CD14-positive monocyte (primary cell): ENCODE data around the gene LRRC45. TPM values are rescaled to one million over a fixed set of nuclear protein-coding genes. Genes with fewer than 3 reads are reported as not detected.

ENCODE experiments used
- DNase-seq, 3 donors: peaks; one replicate each; pipeline ENCODE4 v3.0.0-alpha.2; 2011 to 2022
- H2AFZ ChIP-seq: 2 replicates; pipeline ENCODE4 v1.6.0; 2012; ENCODE audit warnings: mild to moderate bottlenecking, low read depth, low read length, inconsistent platforms; ENCODE audit not compliant: insufficient read depth, poor library complexity, severe bottlenecking
- H3K27ac ChIP-seq, 2 donors: 1 replicate in 1 of 2; 2 replicates in 1 of 2; pipeline ENCODE4 v1.5.1; 2012 to 2013; ENCODE audit warnings: low read length in 2 of 2, control low read depth in 1 of 2, inconsistent platforms in 1 of 2, low read depth in 1 of 2, mild to moderate bottlenecking in 1 of 2
- H3K27me3 ChIP-seq, 2 donors: one replicate each; pipeline versions ENCODE4 v1.6.0 to v1.6.1; 2011 to 2013; ENCODE audit warnings: low read length in 2 of 2; ENCODE audit not compliant: control insufficient read depth in 2 of 2, insufficient read depth in 2 of 2
- H3K36me3 ChIP-seq, 2 donors: replicated peaks in 1 of 2; 1 replicate in 1 of 2; 2 replicates in 1 of 2; pipeline versions ENCODE4 v1.5.1 to v1.6.1; 2012 to 2013; ENCODE audit warnings: low read length in 2 of 2, control low read depth in 1 of 2, inconsistent platforms in 1 of 2, mild to moderate bottlenecking in 1 of 2; ENCODE audit not compliant: insufficient read depth in 2 of 2, control insufficient read depth in 1 of 2
- H3K4me1 ChIP-seq, 2 donors: 1 replicate in 1 of 2; 2 replicates in 1 of 2; pipeline versions ENCODE4 v1.5.1 to v1.6.1; 2012 to 2013; ENCODE audit warnings: low read length in 2 of 2, control low read depth in 1 of 2, inconsistent platforms in 1 of 2, mild to moderate bottlenecking in 1 of 2, moderate library complexity in 1 of 2; ENCODE audit not compliant: insufficient read depth in 2 of 2, control insufficient read depth in 1 of 2
- H3K4me2 ChIP-seq: replicated peaks from 2 replicates; pipeline ENCODE3; 2012; ENCODE audit warnings: low read length, moderate library complexity, mild to moderate bottlenecking; ENCODE audit not compliant: poor library complexity, severe bottlenecking; ENCODE audit errors: extremely low read depth
- H3K4me3 ChIP-seq, 3 experiments: fragments of 200-600 bp in 1 of 3; sonication (generic) in 1 of 3; replicated peaks in 1 of 3; 1 replicate in 2 of 3; 2 replicates in 1 of 3; pipeline ENCODE4 v1.5.1; 2011 to 2013; ENCODE audit warnings: low read length in 3 of 3, mild to moderate bottlenecking in 3 of 3, control low read depth in 2 of 3, low read depth in 2 of 3, inconsistent platforms in 1 of 3, moderate library complexity in 1 of 3
- H3K79me2 ChIP-seq: 2 replicates; pipeline ENCODE4 v1.6.0; 2012; ENCODE audit warnings: mild to moderate bottlenecking, control low read depth, inconsistent platforms, low read length, moderate library complexity; ENCODE audit not compliant: insufficient read depth
- H3K9ac ChIP-seq: 2 replicates; pipeline ENCODE4 v1.6.0; 2017; ENCODE audit warnings: low read length, mild to moderate bottlenecking; ENCODE audit not compliant: insufficient read depth, poor library complexity, severe bottlenecking
- H3K9me3 ChIP-seq, 2 donors: replicated peaks in 1 of 2; 1 replicate in 1 of 2; 2 replicates in 1 of 2; pipeline versions ENCODE4 v1.5.1 to v1.6.1; 2012 to 2013; ENCODE audit warnings: low read length in 2 of 2, control low read depth in 1 of 2; ENCODE audit not compliant: control insufficient read depth in 1 of 2, insufficient read depth in 1 of 2
- H4K20me1 ChIP-seq: 2 replicates; pipeline ENCODE4 v1.6.0; 2012; ENCODE audit warnings: mild to moderate bottlenecking, low read length, control low read depth, moderate library complexity; ENCODE audit not compliant: insufficient read depth
- H3K27ac Mint-ChIP-seq, 7 donors: one replicate each; pipeline ENCODE4 v1.8.0; 2020; ENCODE audit warnings: mild to moderate bottlenecking in 7 of 7, mixed read lengths in 7 of 7, moderate library complexity in 6 of 7, inconsistent platforms in 2 of 7
- H3K27me3 Mint-ChIP-seq, 3 donors: one replicate each; pipeline ENCODE4 v1.8.0; 2021 to 2022; ENCODE audit warnings: low read depth in 3 of 3, mild to moderate bottlenecking in 3 of 3, mixed read lengths in 3 of 3, moderate library complexity in 3 of 3, inconsistent platforms in 1 of 3
- H3K36me3 Mint-ChIP-seq, 2 donors: one replicate each; pipeline ENCODE4 v1.8.0; 2020; ENCODE audit warnings: mixed read lengths in 2 of 2, inconsistent platforms in 1 of 2, mild to moderate bottlenecking in 1 of 2
- H3K4me1 Mint-ChIP-seq: one replicate; pipeline ENCODE4 v1.8.0; 2020; ENCODE audit warnings: mild to moderate bottlenecking, mixed read lengths
- H3K4me3 Mint-ChIP-seq, 2 donors: one replicate each; pipeline ENCODE4 v1.8.0; 2020; ENCODE audit warnings: mild to moderate bottlenecking in 2 of 2, mixed read lengths in 2 of 2, moderate library complexity in 1 of 2
- H3K9me3 Mint-ChIP-seq, 7 donors: one replicate each; pipeline ENCODE4 v1.8.0; 2020 to 2022; ENCODE audit warnings: mixed read lengths in 7 of 7, mild to moderate bottlenecking in 6 of 7, moderate library complexity in 6 of 7, inconsistent platforms in 2 of 7
- CTCF ChIP-seq: fragments of 200-600 bp; IDR thresholded peaks from one replicate; pipeline ENCODE4 v1.8.0; 2022; ENCODE audit warnings: antibody characterized with exemption, mild to moderate bottlenecking
- WGBS: methylation state at CpG from one replicate; pipeline ENCODE4 v1.1.5; 2013; ENCODE audit warnings: missing lambda C conversion rate; ENCODE audit not compliant: insufficient coverage; 5-methylcytosine and 5-hydroxymethylcytosine counted together
- intact Hi-C, 2 donors: fragments of 100-400 bp; cut with micrococcal nuclease; formaldehyde crosslinking; loops; one replicate each; pipeline versions ENCODE4 v1.15.0 to v1.15.1; 2023
- polyA plus RNA-seq, 3 donors: library from polyadenylated mRNA; depleted of rRNA in 1 of 3; unstranded in 2 of 3; stranded (reverse) in 1 of 3; fragments of 300-500 nt in 2 of 3; fragments of >200 nt in 1 of 3; fragmentation: Illumina TruSeq in 2 of 3; gene quantifications; 1 replicate in 2 of 3; 2 replicates in 1 of 3; pipeline ENCODE4 v1.2.3, GENCODE V29; 2012 to 2021

Gene LRRC45
- polyA plus RNA-seq, 3 donors, result 2.6 to 12.2 (median 3.4) TPM

- Mint-ChIP-seq H3K27ac (peak overlapping the region in 1 of 7 donors; percentile 63), H3K36me3 (peaks cover 2 to 17% of the 10 kb centered on the region in 2 donors), H3K27me3 (peaks cover 0 to 2% (median 2%) of the 10 kb centered on the region in 3 donors), H3K4me1 (no peaks in the 10 kb centered on the region), H3K4me3 (no peak overlapping the region), H3K9me3 (no peaks in the 10 kb centered on the region)
- intact Hi-C loops, result no loop called here
- no peaks in the 10 kb centered on the region for H4K20me1 ChIP-seq
- no peaks in the 10 kb centered on the region for H3K9me3 ChIP-seq
- H3K36me3 ChIP-seq, result peaks cover 11 to 16% of the 10 kb centered on the region in 2 donors
- TF ChIP-seq CTCF, result no peak
- H3K4me1 ChIP-seq, result no peaks in the 10 kb centered on the region
- DNase-seq, result no peak
- no peak overlapping the region for H3K4me3 ChIP-seq
- no peak overlapping the region for H3K27ac ChIP-seq
- H3K4me2 ChIP-seq, result no peak overlapping the region
- no peaks in the 10 kb centered on the region for H3K27me3 ChIP-seq
- no peak overlapping the region for H2AFZ ChIP-seq
- WGBS, result 97% methylated on average over 10 of the region's 19 CpGs
- H3K79me2 ChIP-seq, result no peaks in the 10 kb centered on the region
- H3K9ac ChIP-seq, result no peak overlapping the region
Measured at GRCh38 chr17:82012640-82013295, 10.3 kb upstream of the LRRC45 start.

GRCh38 chr17:82013341-82013740 lies 9.8 kb upstream of the LRRC45 start:
- Histone ChIP-seq H3K4me3 (no peak overlapping the region), H3K27ac (no peak overlapping the region), H4K20me1 (no peaks in the 10 kb centered on the region), H3K36me3 (peaks cover 16 to 17% of the 10 kb centered on the region in 2 donors), H3K4me2 (no peak overlapping the region), H3K27me3 (no peaks in the 10 kb centered on the region), H3K79me2 (no peaks in the 10 kb centered on the region), H3K4me1 (no peaks in the 10 kb centered on the region), H2AFZ (no peak overlapping the region), H3K9me3 (no peaks in the 10 kb centered on the region), H3K9ac (no peak overlapping the region)
- H3K27ac Mint-ChIP-seq, result no peak overlapping the region
- H3K9me3 Mint-ChIP-seq, result no peaks in the 10 kb centered on the region
- no peak overlapping the region for H3K4me3 Mint-ChIP-seq
- intact Hi-C loops, result no loop called here
- H3K36me3 Mint-ChIP-seq, result peaks cover 2 to 21% of the 10 kb centered on the region in 2 donors
- WGBS, result 41% methylated on average over 17 of the region's 22 CpGs
- DNase-seq, result no peak
- no peaks in the 10 kb centered on the region for H3K4me1 Mint-ChIP-seq
- no peak for TF ChIP-seq CTCF
- peaks cover 0 to 2% (median 2%) of the 10 kb centered on the region in 3 donors for H3K27me3 Mint-ChIP-seq
